ENCODE results near the gene CHAC1.

The CHAC1 gene

GRCh38 chr15:40985541-40986330 lies 32.5 kb downstream of the CHAC1 start:
- no peak for DNase-seq (ENCODE audit: low spot score)

- no peak for DNase-seq (ENCODE audit: low spot score)
Observed at GRCh38 chr15:40986820-40987219, 33.5 kb downstream of the CHAC1 start.

- DNase-seq (ENCODE audit: low spot score): no peak
Observed at GRCh38 chr15:40988156-40988555, 34.9 kb downstream of the CHAC1 start.

GRCh38 chr15:40990080-40990479 lies 36.8 kb downstream of the CHAC1 start:
- DNase-seq (ENCODE audit: low spot score): no peak

GRCh38 chr15:40990789-40991188 lies 37.5 kb downstream of the CHAC1 start:
- DNase-seq (ENCODE audit: low spot score): no peak

- no peak for DNase-seq (ENCODE audit: low spot score)
Observed at GRCh38 chr15:40991355-40991754, 38.1 kb downstream of the CHAC1 start.

GRCh38 chr15:40992241-40992741 lies 39.0 kb downstream of the CHAC1 start:
- peak; percentile 28 for DNase-seq (ENCODE audit: low spot score)

- DNase-seq (ENCODE audit: low spot score): no peak
Observed at GRCh38 chr15:40992825-40993224, 39.6 kb downstream of the CHAC1 start.

- no peak for DNase-seq (ENCODE audit: low spot score)
Observed at GRCh38 chr15:40995656-40996055, 42.4 kb downstream of the CHAC1 start.

- peak; percentile 40 for DNase-seq (ENCODE audit: low spot score)
Observed at GRCh38 chr15:40999190-40999589, 45.9 kb downstream of the CHAC1 start.

- no peak for DNase-seq (ENCODE audit: low spot score)
Observed at GRCh38 chr15:41001524-41002214, 48.4 kb downstream of the CHAC1 start.

- no peak for DNase-seq (ENCODE audit: low spot score)
Observed at GRCh38 chr15:41004490-41004889, 51.2 kb downstream of the CHAC1 start.

Measured in AG08396 (cell line).